IPS-20b (cell line): ENCODE data around the gene PPP4R1.

Experiments
- H3K27ac ChIP-seq: one replicate; pipeline ENCODE4 v1.5.1; 2013; ENCODE audit warnings: low read length
- H3K27me3 ChIP-seq: 2 replicates; pipeline ENCODE4 v1.6.1; 2013; ENCODE audit warnings: mild to moderate bottlenecking, low read length, inconsistent platforms; ENCODE audit not compliant: insufficient read depth
- H3K36me3 ChIP-seq: 2 replicates; pipeline ENCODE4 v1.6.1; 2013; ENCODE audit warnings: low read depth, mild to moderate bottlenecking, inconsistent platforms, low read length, moderate library complexity; ENCODE audit not compliant: insufficient read depth
- H3K4me1 ChIP-seq: 2 replicates; pipeline ENCODE4 v1.6.1; 2013; ENCODE audit warnings: mild to moderate bottlenecking, control low read depth, inconsistent platforms, low read length, moderate library complexity; ENCODE audit not compliant: insufficient read depth
- H3K4me3 ChIP-seq: 2 replicates; pipeline ENCODE4 v1.5.1; 2013; ENCODE audit warnings: mild to moderate bottlenecking, low read length, inconsistent platforms
- H3K9ac ChIP-seq: 2 replicates; pipeline ENCODE4 v1.6.1; 2013; ENCODE audit warnings: low read depth, mild to moderate bottlenecking, inconsistent platforms, low read length, moderate library complexity
- H3K9me3 ChIP-seq: 2 replicates; pipeline ENCODE4 v1.6.1; 2013; ENCODE audit warnings: mild to moderate bottlenecking, low read depth, low read length, inconsistent platforms; ENCODE audit not compliant: insufficient read depth

PPP4R1 gene

GRCh38 chr18:9614401-9615279 lies at the start of gene PPP4R1:
Gene PPP4R1, minus strand, starts transcription at chr18:9614559. Its CDS starts 75 bp downstream, at chr18:9614484.
- peak within 1 kb of the TSS; percentile 91 for H3K9ac ChIP-seq
- H3K4me3 ChIP-seq = peak within 1 kb of the TSS; percentile 85
- H3K27me3 ChIP-seq = no peaks in the 10 kb centered on the region
- no peaks in the 10 kb centered on the region for H3K9me3 ChIP-seq
- peaks cover 16% of the 10 kb centered on the region; the same call in 1 of the 2 replicates for H3K4me1 ChIP-seq
- peaks cover 11% of the 10 kb centered on the region for H3K36me3 ChIP-seq
- peak within 1 kb of the TSS; percentile 93 for H3K27ac ChIP-seq

- H3K9me3 ChIP-seq = no peaks in the 10 kb centered on the region
- H3K9ac ChIP-seq = no peak overlapping the region
- no peaks in the 10 kb centered on the region for H3K27me3 ChIP-seq
- H3K4me1 ChIP-seq = no peaks in the 10 kb centered on the region
- H3K27ac ChIP-seq = no peak overlapping the region
- H3K36me3 ChIP-seq = no peaks in the 10 kb centered on the region
- no peak overlapping the region for H3K4me3 ChIP-seq
These were observed 49.0 kb upstream of the PPP4R1 start for GRCh38 chr18:9663377-9663776.

GRCh38 chr18:9661564-9661963 lies 47.2 kb upstream of the PPP4R1 start:
- no peak overlapping the region for H3K27ac ChIP-seq
- no peaks in the 10 kb centered on the region for H3K9me3 ChIP-seq
- no peaks in the 10 kb centered on the region for H3K36me3 ChIP-seq
- H3K4me1 ChIP-seq = no peaks in the 10 kb centered on the region
- H3K27me3 ChIP-seq = no peaks in the 10 kb centered on the region
- H3K4me3 ChIP-seq = no peak overlapping the region
- no peak overlapping the region for H3K9ac ChIP-seq

GRCh38 chr18:9659499-9660375 lies 45.4 kb upstream of the PPP4R1 start:
- H3K27ac ChIP-seq = no peak overlapping the region
- no peaks in the 10 kb centered on the region for H3K4me1 ChIP-seq
- H3K9ac ChIP-seq = no peak overlapping the region
- no peaks in the 10 kb centered on the region for H3K9me3 ChIP-seq
- H3K27me3 ChIP-seq = no peaks in the 10 kb centered on the region
- no peak overlapping the region for H3K4me3 ChIP-seq
- H3K36me3 ChIP-seq = no peaks in the 10 kb centered on the region

GRCh38 chr18:9658087-9658641 lies 43.8 kb upstream of the PPP4R1 start:
- Histone ChIP-seq H3K36me3 (no peaks in the 10 kb centered on the region), H3K27ac (no peak overlapping the region), H3K4me3 (no peak overlapping the region), H3K27me3 (no peaks in the 10 kb centered on the region), H3K9me3 (no peaks in the 10 kb centered on the region), H3K9ac (no peak overlapping the region), H3K4me1 (no peaks in the 10 kb centered on the region)

- no peak overlapping the region for H3K9ac ChIP-seq
- H3K9me3 ChIP-seq = no peaks in the 10 kb centered on the region
- no peak overlapping the region for H3K27ac ChIP-seq
- no peak overlapping the region for H3K4me3 ChIP-seq
- no peaks in the 10 kb centered on the region for H3K27me3 ChIP-seq
- no peaks in the 10 kb centered on the region for H3K36me3 ChIP-seq
- no peaks in the 10 kb centered on the region for H3K4me1 ChIP-seq
These were observed 40.9 kb upstream of the PPP4R1 start for GRCh38 chr18:9655232-9655767.

GRCh38 chr18:9653390-9653789 lies 39.0 kb upstream of the PPP4R1 start:
- H3K27me3 ChIP-seq = no peaks in the 10 kb centered on the region
- H3K4me3 ChIP-seq = no peak overlapping the region
- no peak overlapping the region for H3K9ac ChIP-seq
- H3K36me3 ChIP-seq = no peaks in the 10 kb centered on the region
- H3K27ac ChIP-seq = no peak overlapping the region
- H3K4me1 ChIP-seq = no peaks in the 10 kb centered on the region
- H3K9me3 ChIP-seq = no peaks in the 10 kb centered on the region

- no peak overlapping the region for H3K27ac ChIP-seq
- H3K36me3 ChIP-seq = no peaks in the 10 kb centered on the region
These were observed 34.8 kb upstream of the PPP4R1 start for GRCh38 chr18:9649164-9649540.

GRCh38 chr18:9648431-9649163 lies 34.2 kb upstream of the PPP4R1 start:
- H3K27ac ChIP-seq = no peak overlapping the region

More at GRCh38 chr18:9649164-9649540, 34.8 kb upstream of the PPP4R1 start:
- Histone ChIP-seq H3K9me3 (no peaks in the 10 kb centered on the region), H3K27me3 (no peaks in the 10 kb centered on the region), H3K4me1 (peaks cover 3% of the 10 kb centered on the region), H3K4me3 (no peak overlapping the region), H3K9ac (no peak overlapping the region)

GRCh38 chr18:9647496-9648323 lies 33.4 kb upstream of the PPP4R1 start:
- H3K4me3 ChIP-seq = no peak overlapping the region
- H3K4me1 ChIP-seq = peaks cover 14% of the 10 kb centered on the region
- no peak overlapping the region for H3K27ac ChIP-seq
- H3K9ac ChIP-seq = no peak overlapping the region
- no peaks in the 10 kb centered on the region for H3K9me3 ChIP-seq
- no peaks in the 10 kb centered on the region for H3K36me3 ChIP-seq
- H3K27me3 ChIP-seq = no peaks in the 10 kb centered on the region

More at GRCh38 chr18:9648431-9649163, 34.2 kb upstream of the PPP4R1 start:
- Histone ChIP-seq H3K9me3 (no peaks in the 10 kb centered on the region), H3K36me3 (no peaks in the 10 kb centered on the region), H3K9ac (no peak overlapping the region), H3K27me3 (no peaks in the 10 kb centered on the region), H3K4me3 (no peak overlapping the region), H3K4me1 (peaks cover 8% of the 10 kb centered on the region)
